GM18517 (cell line): ENCODE measurements around the gene TSPAN19.

ENCODE experiments used
- ATAC-seq: cut with Tn5 transposase; IDR thresholded peaks from one replicate; pipeline ENCODE4 v1.9.1; 2021; ENCODE audit warnings: mild to moderate bottlenecking, moderate library complexity; ENCODE audit not compliant: unreplicated experiment

TSPAN19 gene

GRCh38 chr12:85002778-85003296 is 33.2 kb downstream of the TSPAN19 start:
- no peak for ATAC-seq

DNA sequence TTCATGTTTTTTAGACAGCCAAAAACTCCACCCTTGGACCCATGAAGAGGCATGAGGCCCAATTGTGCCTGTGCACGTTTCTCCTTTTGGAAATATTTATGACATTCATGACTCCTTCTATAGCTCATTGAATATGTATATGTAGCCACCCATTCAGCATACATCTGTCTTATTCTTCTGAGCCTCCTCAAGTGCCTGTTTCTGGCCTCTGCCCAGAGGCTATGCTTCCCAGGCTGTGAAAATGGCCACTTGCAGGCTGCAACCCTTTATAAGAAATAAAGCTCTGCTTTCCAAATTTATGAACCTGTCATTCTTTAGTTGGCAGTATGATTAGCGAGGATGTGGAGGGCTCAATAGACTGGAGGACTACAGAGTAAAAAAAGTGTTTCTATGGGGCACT is 35.3 kb downstream of the TSPAN19 start:
- no peak for ATAC-seq

DNA sequence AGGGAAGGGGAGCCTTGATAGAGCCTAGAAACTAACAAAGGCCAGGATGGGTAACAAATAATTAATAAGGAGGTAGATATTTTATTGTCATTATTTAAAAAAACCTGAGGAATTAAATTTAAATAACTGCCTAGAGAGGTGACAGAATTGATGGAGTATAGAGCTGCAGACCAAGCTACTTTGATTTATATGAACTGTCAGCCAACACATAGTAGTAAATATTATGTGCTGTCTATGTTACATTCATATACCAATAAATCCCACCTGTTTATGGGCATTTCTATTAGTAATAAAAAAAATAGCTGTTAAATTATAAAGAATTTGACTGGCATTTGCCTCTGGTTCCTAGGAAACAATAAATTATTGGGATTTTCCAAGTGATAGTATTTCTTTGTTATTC is 37.7 kb downstream of the TSPAN19 start:
- no peak for ATAC-seq

DNA sequence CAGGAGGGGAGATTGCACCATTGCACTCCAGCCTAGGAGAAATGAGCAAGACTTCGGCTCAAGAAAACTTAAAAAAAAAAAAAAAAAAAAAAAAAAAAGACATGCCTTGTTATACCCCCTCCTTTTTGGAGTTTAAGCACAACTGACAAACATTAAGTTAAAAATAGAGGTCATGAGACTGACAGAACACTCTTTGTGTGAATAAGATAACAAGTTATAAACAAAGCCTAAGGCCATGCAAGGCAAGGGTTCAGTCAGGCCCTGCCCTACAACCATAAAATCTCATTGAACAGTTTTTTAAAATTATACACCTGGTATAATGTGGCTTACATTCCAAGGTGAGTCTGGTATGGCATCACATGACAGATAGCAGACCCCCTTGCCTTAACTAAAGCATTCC is 39.3 kb downstream of the TSPAN19 start:
- no peak for ATAC-seq

DNA sequence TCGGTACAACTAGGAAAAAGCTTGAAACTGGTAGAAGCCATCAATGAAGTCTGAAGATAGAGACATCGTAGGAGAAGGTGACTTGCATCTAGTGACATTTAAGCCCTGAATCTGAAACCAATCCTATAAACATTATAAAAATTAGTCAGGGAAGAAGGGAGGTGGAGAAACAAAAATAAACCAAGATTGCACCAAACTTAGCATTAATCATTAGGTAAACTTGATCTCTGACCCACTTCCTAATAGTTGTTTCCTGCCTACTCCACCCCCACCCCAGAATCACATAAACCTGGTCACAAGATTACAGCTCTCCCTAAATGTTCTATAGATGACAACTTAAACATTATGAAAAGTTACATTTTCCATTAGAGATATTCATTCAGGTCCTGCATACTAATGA is 40.4 kb downstream of the TSPAN19 start:
- no peak for ATAC-seq

DNA sequence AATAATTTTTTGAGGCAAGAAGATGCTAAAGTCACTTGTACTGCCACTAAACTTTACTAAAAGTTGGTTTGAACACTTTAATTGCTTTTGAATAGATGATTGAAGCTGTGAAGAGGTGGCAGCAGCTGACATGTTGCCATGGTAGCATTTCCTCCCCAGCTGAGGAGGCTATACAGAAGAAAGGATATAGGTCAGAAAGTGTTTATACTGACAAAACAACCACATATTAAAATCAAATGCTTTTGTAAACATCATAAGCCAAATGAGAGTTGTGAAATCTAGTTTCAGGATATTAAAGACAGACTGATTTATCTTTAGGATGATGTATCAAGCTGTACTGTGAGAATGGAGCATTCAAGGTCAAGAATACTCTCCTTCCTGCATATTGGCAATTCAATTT is 41.7 kb downstream of the TSPAN19 start:
- no peak for ATAC-seq

DNA sequence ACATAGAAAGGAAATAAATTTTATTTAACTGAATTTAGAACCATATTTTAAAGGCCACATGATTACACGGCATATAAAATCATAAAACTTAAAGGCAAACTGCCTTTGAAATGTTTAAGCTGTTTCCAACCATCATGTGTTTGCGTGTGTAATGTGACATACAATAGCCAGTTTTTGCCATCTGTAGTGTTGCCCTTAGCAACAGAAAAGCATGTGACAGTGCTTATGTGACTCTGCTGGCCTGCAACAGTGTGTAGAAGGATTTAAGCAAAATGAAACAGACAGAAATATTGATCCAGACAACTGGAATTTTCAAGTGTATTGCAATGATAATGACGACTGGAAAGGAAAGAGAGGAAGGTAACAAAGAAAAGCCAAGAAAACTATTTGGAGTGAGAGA is 49.5 kb downstream of the TSPAN19 start:
- no peak for ATAC-seq

- no peak for ATAC-seq
Observed at GRCh38 chr12:84986117-84986516, 50.0 kb downstream of the TSPAN19 start.

DNA sequence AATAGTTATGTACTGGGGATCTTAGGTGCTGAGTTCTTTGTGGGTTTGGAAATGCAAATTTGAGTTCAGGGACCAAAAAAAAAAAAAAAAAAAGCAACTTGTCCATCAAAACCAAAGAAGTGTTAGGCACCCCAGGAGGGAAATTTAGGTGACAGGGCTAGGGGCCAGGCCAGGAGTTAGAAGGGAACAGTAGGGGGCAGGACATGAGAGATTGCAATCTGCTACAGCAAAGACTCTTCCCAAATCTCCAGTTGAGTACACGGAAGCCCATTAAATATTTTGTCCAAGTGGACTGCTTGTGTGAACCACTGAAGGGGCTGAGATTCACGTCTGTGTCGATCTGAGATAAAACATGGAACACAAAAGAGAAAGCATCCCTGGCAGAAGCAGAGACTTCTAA is 52.8 kb downstream of the TSPAN19 start:
- ATAC-seq, result no peak

DNA sequence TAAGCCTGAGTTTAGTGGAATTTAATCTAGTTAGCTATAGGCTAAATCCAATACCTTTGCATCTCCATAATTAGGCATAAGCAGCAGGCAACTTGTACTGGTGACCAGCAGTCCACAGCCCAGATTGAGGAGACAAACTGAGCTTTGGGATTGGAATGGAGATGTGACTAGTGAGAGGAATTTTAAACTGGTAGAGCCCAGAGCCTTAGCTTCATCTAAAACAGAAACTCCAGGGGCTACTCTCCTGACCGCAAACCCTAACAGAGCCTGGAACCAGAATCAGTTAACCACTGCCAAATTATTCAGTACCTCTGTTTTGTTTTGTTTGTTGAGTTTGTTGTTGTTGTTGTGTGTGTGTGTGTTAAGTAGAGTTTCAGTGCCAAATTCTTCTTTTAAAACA is 53.2 kb downstream of the TSPAN19 start:
- ATAC-seq, result no peak

DNA sequence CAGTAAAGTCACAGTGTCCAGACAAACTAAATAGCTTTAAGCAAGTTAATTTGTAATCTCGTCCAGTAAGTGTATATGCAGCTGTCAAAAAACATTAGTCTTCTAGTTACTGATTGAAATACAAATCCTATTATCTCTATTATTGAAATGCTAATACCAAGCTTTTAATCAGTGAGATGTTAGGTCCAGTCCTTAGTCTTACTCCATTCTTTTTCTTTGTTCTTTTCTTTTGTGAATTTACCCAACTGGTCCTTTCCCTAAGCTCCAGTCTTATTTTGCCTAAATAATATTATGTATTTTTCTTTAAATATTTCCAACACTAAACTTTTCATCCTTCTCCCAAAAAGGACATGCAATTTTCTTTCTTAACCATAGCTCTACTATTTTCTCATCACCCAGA is 57.2 kb downstream of the TSPAN19 start:
- no peak for ATAC-seq

DNA sequence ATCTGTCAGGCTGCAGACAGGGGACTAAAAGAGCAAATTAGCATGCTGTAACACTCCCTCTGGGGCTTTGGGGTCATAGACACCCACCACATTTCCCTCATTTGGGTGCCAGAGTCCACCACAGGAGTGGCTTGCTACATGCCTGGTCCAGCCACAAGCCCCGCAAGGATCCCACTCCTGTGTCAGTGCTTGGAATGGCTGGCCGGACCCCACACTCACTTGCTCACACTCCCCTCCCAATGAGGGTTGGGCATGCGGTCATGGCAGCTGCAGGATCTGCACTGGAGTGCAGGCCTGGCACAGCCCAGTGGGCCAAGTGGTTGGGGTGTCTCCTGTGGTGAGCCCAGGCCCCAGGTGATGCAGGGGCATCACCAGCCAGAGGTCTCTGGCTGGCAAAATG is 59.9 kb downstream of the TSPAN19 start:
- no peak for ATAC-seq

DNA sequence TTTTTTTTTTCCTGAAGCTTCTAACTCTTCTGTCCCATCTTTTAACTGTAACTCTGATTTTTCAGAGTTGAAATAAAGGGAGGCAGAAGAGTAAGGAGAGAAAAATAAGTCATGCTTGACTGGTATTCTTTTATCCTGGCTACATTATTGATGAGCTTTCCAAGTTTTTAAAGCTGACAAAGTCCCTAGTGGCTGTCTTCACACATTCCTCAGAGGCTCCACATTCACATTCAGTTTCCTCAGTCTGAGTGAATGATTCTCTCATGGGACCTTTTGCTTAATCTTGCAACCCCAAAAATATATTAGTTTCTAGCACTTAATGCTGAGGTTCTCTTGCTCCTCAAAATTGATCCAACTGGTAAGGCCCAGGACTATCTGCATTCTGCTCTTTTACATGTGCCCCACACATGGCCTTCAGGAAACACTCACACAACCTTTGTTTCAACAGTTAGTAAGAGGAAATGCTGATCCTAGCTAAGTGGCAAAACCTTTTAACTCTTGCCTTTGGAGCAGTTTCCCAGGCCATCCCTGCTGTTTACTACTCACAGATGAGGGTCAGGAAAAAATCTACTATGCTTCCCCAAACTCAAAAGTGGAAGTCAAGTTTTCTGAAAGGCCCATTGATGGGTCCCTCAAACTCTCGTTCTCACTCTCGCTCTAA is 61.8 kb downstream of the TSPAN19 start:
- ATAC-seq, result no peak

GRCh38 chr12:84973026-84973425 is 63.1 kb downstream of the TSPAN19 start:
- no peak for ATAC-seq

DNA sequence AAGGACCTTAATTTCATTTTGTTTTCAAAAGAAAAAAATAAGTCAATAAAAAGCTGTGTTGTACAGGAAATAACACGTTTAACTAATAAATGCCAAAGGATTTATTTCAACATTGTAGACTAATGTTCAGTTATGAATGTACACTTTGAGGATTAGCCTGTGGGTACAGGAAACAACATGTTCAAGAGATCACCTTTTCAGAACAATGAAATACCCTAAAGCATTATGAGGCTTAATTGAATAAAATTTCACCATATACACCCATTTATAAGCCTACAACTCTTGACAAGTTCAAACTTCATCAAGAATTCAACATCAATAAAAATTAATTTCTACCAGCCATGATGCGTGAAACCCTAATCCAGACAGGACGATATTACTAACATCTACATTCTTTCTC is 66.9 kb downstream of the TSPAN19 start:
- no peak for ATAC-seq
